NCI-H510A (cell line): ENCODE measurements around the gene ZSWIM2.
"Not testable (repeated sequence)": the region's sequence is repeated elsewhere in the genome, so short reads cannot be mapped to it uniquely, and the experiment has no call there.

ENCODE experiments used
- DNase-seq: peaks from one replicate; lab custom pipeline; 2025; lab: John Stamatoyannopoulos, UW

ZSWIM2 gene

GRCh38 chr2:186848873-186849578, at the start of gene ZSWIM2:
TSS of gene ZSWIM2 (minus strand) at chr2:186849170. CDS start at chr2:186849130, 40 bp downstream.
- peak; percentile 91 for DNase-seq

DNA sequence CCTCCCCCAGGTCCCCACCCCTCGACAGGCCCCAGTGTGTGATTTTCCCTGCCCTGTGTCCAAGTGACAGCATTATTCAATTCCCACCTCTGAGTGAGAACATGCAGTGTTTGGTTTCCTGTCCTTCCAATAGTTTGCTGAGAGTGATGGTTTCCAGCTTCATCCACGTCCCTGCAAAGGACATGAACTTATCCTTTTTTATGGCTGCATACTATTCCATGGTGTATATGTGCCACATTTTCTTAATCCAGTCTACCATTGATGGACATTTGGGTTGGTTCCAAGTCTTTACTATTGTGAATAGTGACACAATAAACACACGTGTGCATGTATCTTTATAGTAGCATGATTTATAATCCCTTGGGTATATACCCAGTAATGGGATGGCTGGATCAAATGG, 47.2 kb upstream of the ZSWIM2 start:
- not testable (repeated sequence) for DNase-seq

- no peak for DNase-seq
Observed at GRCh38 chr2:186895451-186895850, 46.5 kb upstream of the ZSWIM2 start.

DNA sequence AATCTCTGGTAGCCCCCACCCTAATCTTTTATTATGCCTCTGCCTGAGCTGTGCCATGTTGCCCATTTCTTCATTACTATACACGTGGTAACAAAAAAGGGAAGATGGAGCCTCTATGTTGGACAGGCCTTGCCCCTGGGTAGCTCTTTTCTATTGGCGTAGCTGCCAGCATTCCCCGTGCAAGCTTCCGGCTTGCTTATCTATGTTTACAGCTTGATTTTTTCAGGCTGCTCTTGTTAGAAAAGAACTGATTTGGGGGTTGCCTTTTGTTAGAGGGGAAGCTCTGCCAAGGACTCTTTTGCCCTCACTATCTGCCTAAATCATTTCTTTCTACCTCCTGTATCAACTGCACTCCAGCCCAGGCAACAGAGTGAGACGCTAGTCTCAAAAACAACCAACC, 45.5 kb upstream of the ZSWIM2 start:
- no peak for DNase-seq

DNA sequence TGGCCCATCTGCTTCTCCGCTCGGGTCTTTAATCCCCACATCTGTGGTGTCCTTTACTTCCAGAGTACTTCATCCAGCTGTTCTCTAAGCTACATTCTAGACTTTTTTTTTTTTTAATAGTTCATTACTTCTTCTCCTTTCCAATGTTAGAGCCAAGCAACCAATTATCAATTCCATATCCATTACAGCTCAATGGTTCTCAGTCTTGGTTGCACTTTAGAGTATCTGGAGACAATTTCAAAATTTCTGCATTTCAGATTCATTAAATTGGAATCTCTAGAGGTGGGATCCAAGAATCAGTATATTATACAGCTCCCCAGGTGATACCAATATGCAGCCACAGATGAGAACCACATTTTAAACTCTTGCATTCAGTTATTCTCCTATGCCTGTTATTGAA, 43.9 kb upstream of the ZSWIM2 start:
- DNase-seq: no peak

GRCh38 chr2:186891185-186891621, 42.2 kb upstream of the ZSWIM2 start:
- DNase-seq: no peak

GRCh38 chr2:186889101-186889879, 40.3 kb upstream of the ZSWIM2 start:
- no peak for DNase-seq

- no peak for DNase-seq
Observed at GRCh38 chr2:186887107-186888090, 38.4 kb upstream of the ZSWIM2 start.

GRCh38 chr2:186884587-186884986, 35.6 kb upstream of the ZSWIM2 start:
- DNase-seq: no peak

- no peak for DNase-seq
Observed at GRCh38 chr2:186883666-186884065, 34.7 kb upstream of the ZSWIM2 start.

- no peak for DNase-seq
Observed at GRCh38 chr2:186882511-186883071, 33.6 kb upstream of the ZSWIM2 start.

GRCh38 chr2:186881660-186882059, 32.7 kb upstream of the ZSWIM2 start:
- no peak for DNase-seq

DNA sequence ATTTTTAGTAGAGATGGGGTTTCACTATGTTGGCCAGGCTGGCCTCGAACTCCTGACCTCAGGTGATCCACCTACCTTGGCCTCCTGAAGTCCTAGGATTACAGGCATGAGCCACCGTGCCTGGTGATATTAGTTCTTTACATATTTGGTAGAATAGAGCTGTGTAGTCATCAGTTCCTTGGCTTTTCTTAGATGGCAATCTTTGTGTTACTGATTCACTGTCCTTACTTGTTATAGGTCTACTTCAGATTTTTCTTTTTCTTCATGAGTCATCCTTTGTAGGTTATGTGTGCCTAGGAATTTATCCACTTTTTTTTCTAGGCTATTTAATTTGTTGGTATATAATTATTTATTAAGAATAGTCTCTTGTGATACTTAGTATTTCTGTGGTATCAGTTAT, 30.3 kb upstream of the ZSWIM2 start:
- DNase-seq: no peak

DNA sequence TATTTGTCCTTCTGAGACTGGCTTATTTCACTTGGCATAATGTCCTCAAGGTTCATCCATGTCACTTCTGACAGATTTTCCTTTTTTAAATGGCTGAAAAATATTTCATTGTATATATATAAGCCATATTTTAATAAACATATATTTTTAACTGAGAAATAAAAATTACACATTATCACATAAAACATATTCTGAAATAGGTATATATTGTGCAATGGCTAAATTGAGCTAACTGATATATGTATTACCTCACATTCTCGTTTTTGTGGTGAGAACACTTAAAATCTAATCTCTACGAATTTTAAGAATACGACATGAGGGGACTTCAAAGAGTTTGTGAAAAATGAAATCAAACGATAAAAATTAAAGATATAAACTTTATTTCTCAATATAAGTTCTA, 25.7 kb upstream of the ZSWIM2 start:
- DNase-seq: no peak

- DNase-seq: no peak
Observed at GRCh38 chr2:186871881-186872280, 22.9 kb upstream of the ZSWIM2 start.

DNA sequence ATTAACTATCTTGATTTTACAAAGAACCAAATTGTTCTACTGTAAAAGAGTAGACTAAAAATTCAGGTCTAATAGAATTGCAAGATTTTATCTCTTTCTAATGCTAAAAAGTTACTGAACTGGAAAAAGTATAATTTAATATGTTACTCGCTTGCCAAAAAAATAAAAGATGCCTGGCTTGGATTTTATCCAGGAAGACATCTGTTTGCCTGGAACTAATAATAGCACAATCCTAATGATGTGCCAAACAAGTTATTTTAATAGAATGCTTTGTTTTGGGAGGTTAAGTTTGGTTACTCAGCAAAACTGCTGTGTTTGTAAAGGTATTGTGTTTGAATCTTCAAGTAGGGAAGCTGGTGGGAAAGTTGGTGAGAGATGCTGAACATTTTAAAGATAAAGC, 19.4 kb upstream of the ZSWIM2 start:
- no peak for DNase-seq

GRCh38 chr2:186862869-186863709, 14.1 kb upstream of the ZSWIM2 start:
- no peak for DNase-seq

- DNase-seq: no peak
Observed at GRCh38 chr2:186855216-186855615, 6.2 kb upstream of the ZSWIM2 start.

DNA sequence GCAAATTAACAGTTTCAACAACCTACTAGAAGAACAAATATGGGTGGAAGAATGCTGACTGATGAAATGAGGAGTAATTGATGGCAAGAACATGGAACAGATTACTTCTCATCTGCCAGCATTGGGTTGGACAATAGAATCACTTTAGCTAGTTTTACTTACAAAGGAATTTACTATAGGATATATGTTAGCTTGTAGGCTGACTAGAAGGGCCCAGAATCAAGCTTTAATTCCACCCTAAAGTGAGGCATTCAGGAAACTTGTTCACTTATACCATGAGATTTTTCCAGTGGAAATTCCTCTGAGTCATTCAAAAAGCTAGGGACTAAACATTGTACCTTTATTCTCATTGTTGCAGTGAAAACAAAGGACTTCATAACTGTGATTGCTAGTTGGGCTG, 5.0 kb upstream of the ZSWIM2 start:
- DNase-seq: no peak

DNA sequence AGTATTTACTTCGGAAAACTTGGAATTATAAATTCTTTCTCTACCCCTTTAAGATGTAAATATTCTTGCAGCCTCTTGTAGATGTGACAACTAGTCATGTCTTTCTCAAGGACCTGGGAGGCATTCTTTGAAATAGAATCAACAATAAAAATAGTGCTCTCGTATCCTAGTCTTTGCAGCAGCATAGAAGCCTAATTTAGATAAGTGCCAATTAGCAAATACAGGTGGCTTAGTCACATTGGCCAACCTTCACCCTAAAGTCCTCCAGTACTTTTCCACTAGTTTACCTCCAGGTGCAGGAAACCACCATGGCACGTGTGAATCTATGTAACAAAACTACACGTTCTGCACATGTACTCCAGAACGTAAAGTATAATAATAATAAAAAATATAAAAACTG, 3.5 kb upstream of the ZSWIM2 start:
- peak; percentile 20 for DNase-seq

DNA sequence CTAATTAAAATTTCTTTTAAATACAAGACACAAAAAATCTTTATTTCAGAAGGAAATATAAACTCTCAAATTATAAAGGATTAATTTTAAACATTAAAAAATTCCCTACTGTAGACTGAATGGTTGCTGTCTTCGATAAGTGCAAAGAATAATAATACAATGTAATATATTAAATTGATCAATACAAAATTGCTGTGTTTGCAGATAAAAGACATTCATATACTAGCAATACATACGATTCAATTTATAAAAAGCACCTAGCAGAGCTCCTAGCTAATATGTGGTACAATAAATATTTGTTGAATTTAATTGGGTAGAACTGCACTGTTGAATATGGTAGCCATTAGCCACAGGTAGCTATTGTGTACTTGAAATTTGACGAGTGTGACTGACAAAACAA, 6.6 kb downstream of the ZSWIM2 start:
- no peak for DNase-seq
